Esophagus (tissue), 2 donors: ENCODE measurements around the gene FCN1. TPM values are rescaled to one million over a fixed set of nuclear protein-coding genes. Genes with fewer than 3 reads are reported as not detected.

ENCODE experiments used
- H3K27ac ChIP-seq, 2 donors: one replicate each; pipeline ENCODE4 v1.5.1; 2013; ENCODE audit warnings: low read depth in 2 of 2, mild to moderate bottlenecking in 2 of 2, inconsistent platforms in 1 of 2, low read length in 1 of 2, moderate library complexity in 1 of 2
- H3K27me3 ChIP-seq, 2 donors: one replicate each; pipeline ENCODE4 v1.6.1; 2013; ENCODE audit warnings: low read length in 2 of 2, control low read depth in 1 of 2, mild to moderate bottlenecking in 1 of 2; ENCODE audit not compliant: insufficient read depth in 2 of 2, control insufficient read depth in 1 of 2
- H3K36me3 ChIP-seq, 2 donors: one replicate each; pipeline ENCODE4 v1.6.1; 2013; ENCODE audit warnings: low read length in 1 of 2; ENCODE audit not compliant: control insufficient read depth in 2 of 2, insufficient read depth in 2 of 2
- H3K4me1 ChIP-seq, 2 donors: one replicate each; pipeline ENCODE4 v1.6.1; 2013; ENCODE audit warnings: low read length in 1 of 2; ENCODE audit not compliant: control insufficient read depth in 2 of 2, insufficient read depth in 2 of 2
- H3K4me3 ChIP-seq, 2 donors: one replicate each; pipeline ENCODE4 v1.5.1; 2013; ENCODE audit warnings: low read length in 2 of 2, mild to moderate bottlenecking in 2 of 2, low read depth in 1 of 2, moderate library complexity in 1 of 2
- H3K9me3 ChIP-seq, 2 donors: one replicate each; pipeline ENCODE4 v1.6.1; 2013; ENCODE audit warnings: mild to moderate bottlenecking in 2 of 2, low read depth in 1 of 2, low read length in 1 of 2, moderate library complexity in 1 of 2; ENCODE audit not compliant: control insufficient read depth in 2 of 2, insufficient read depth in 1 of 2
- WGBS, 2 donors: extraction: QIAGEN DNeasy Blood & Tissue Kit; methylation state at CpG; one replicate each; pipeline ENCODE4 v1.1.7; 2013; 5-methylcytosine and 5-hydroxymethylcytosine counted together
- polyA plus RNA-seq, 2 donors: library from polyadenylated mRNA; stranded (reverse); fragments of 200-250 nt; gene quantifications; one replicate each; pipeline ENCODE4 v1.2.3, GENCODE V29; 2013
- donor health status: healthy with polysubstance abuse.
- donor health status: Bipolar disorder and iron deficiency.

FCN1 gene
- polyA plus RNA-seq, 2 donors, result 0.14 to 0.41 TPM

DNA sequence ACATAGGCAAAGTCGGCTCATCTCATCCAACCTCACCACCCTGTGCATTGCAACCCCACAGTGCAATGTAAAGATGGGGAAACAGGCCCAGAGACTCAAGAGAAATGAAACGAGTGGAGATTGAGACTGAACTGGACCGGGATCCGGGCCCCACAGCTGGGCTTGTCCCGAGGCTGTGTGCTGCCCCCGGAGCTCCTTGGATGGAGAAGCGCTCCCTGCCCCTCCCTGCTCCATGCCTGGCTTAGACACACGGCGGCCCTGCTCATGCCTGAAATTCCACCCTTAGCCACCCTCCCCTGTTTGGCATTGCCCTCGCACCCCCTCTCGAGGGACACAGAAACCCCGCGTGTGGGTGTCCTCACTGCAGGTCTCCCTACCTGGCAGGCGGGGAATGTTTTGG is 27.2 kb upstream of the FCN1 start:
- 38 to 41% methylated on average over 14 of the region's 14 CpGs for WGBS, 2 donors
- no peak overlapping the region for H3K27ac ChIP-seq
- no peaks in the 10 kb centered on the region for H3K36me3 ChIP-seq
- H3K27me3 ChIP-seq, result no peaks in the 10 kb centered on the region
- no peak overlapping the region for H3K4me3 ChIP-seq
- no peaks in the 10 kb centered on the region for H3K9me3 ChIP-seq
- H3K4me1 ChIP-seq, result peaks cover 0 to 3% of the 10 kb centered on the region in 2 donors

DNA sequence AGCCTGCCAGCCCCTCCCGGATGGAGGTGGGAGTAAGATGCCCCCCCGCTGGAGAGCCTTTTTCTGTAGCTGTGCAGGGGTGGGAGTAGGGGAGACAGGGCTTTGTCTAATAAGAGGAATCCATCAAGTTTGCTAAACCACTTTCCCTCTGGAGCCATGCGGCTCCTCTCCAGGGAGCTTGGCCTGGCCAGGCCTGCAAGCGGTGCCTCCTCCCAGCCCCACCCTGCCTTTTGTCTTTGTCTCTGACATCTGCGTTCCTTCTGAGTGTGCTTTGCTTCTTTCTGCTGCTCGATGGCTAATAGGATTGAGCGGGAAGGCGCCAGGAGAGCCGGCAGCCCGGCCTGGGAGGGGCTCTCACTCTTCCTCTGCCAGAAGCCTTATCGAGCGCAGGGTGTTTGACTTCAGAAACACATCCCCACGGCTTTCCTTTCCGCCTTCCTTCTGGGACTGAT is 26.7 kb upstream of the FCN1 start:
- H3K4me1 ChIP-seq, result peaks cover 0 to 3% of the 10 kb centered on the region in 2 donors
- no peaks in the 10 kb centered on the region for H3K27me3 ChIP-seq
- H3K4me3 ChIP-seq, result no peak overlapping the region
- 19 to 29% methylated on average over 14 of the region's 14 CpGs for WGBS, 2 donors
- H3K27ac ChIP-seq, result no peak overlapping the region
- H3K9me3 ChIP-seq, result no peaks in the 10 kb centered on the region
- no peaks in the 10 kb centered on the region for H3K36me3 ChIP-seq

DNA sequence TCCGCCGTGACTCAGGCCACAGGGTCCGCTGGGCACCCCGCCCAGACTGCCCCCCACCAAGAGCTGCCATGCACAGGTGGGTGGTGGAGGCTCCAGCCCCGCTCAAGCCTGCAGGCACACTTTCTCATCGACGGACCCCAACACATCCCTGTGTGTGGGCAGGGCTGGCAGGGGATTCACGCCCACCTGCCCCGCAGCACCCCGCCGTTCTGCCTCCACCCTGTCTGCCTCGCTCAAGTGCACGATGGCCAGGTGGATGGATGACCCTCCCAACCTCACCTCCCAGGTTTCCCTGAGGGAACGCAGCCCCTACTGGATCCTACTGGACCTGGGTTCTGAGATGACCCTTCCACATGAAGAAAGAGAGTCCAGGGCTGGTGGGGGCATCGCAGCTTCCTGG is 26.1 kb upstream of the FCN1 start:
- 78 to 81% methylated on average over 15 of the region's 15 CpGs for WGBS, 2 donors
- H3K4me3 ChIP-seq, result no peak overlapping the region
- H3K4me1 ChIP-seq, result peaks cover 0 to 3% of the 10 kb centered on the region in 2 donors
- H3K9me3 ChIP-seq, result no peaks in the 10 kb centered on the region
- H3K27me3 ChIP-seq, result no peaks in the 10 kb centered on the region
- no peak overlapping the region for H3K27ac ChIP-seq
- no peaks in the 10 kb centered on the region for H3K36me3 ChIP-seq

DNA sequence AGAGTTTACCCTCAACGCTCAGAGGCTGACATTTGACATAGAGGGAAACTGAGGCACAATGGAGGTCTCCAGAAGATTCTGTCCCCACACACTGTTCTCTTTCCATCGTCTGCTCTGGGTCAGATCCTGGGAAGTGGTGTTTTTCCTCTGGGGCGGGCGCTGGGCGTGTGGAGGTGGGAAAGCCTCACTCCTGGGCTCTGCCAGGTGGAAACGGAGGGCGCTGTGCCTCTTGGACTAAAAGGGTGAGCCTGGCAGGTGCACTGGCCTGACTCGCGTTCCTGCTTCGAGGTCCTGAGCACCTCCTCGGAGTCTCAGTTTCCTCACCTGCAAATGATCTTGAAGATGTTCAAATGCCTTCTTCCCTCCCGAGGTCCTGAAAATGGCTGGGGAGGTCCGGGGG is 25.7 kb upstream of the FCN1 start:
- H3K4me1 ChIP-seq, result peaks cover 0 to 3% of the 10 kb centered on the region in 2 donors
- 82 to 86% methylated on average over 13 of the region's 13 CpGs for WGBS, 2 donors
- H3K36me3 ChIP-seq, result no peaks in the 10 kb centered on the region
- H3K9me3 ChIP-seq, result no peaks in the 10 kb centered on the region
- no peak overlapping the region for H3K27ac ChIP-seq
- H3K4me3 ChIP-seq, result no peak overlapping the region
- H3K27me3 ChIP-seq, result no peaks in the 10 kb centered on the region

DNA sequence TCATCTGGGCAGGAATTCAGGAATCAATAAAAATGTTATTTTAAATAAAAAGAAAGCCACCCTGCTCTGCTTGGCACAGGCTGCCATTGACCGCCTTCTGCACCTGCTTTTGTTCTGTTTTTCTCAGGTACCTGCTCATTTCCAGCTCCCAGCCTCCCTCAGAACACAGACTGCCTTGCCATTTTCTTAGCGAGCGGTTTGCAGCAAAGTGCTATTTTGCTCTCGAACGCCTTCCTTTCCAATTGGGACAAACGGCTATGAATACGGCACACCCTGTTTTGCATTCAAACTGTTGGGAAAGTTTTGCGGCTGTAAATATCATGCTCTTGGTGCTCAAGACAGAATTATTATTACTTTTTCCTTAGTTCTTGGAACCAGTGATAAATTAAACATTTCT is 25.1 kb upstream of the FCN1 start:
- no peaks in the 10 kb centered on the region for H3K9me3 ChIP-seq
- peaks cover 0 to 3% of the 10 kb centered on the region in 2 donors for H3K4me1 ChIP-seq
- no peaks in the 10 kb centered on the region for H3K27me3 ChIP-seq
- H3K4me3 ChIP-seq, result no peak overlapping the region
- H3K27ac ChIP-seq, result no peak overlapping the region
- H3K36me3 ChIP-seq, result no peaks in the 10 kb centered on the region
- WGBS, 2 donors, result 55 to 65% methylated on average over 8 of the region's 8 CpGs

DNA sequence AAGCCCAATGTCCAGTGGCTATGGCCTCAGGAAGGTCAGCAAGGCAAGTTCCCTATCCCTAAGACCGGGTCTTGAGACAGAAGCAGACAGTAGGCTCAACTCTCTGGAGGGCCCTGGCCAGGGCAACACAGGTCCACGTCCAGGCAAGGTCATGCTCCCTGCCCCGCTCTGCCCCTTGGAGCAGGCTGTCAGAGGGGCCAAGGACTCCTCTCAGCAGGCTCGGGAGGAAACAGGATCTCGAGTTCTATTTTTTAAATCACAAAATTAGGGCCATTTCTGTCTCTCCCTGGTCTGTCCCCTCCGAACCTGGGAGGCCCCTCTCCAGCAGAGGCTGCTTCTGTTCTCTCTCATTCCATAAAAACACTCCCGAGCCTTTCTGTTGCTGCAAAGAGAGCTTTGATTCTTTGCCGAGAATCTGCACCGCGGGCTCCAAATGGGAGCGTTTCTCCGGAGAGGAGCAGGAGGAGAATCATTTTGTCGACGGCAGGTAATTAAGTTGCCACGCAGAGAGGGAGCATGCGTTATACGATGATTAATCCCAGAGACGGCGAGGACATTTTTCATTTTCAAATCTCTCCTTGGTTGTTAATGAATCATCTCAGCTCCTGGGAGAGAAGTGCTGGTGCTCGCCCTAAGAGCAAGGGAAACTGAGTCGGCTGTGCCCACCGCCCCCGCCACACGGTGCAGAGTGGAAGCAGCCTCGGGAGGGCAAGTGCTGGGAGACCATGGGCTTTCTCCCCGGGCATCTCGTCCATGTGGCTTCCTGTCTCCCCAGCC is 24.5 kb upstream of the FCN1 start:
- 51 to 55% methylated on average over 27 of the region's 27 CpGs for WGBS, 2 donors
- H3K9me3 ChIP-seq, result no peaks in the 10 kb centered on the region
- no peak overlapping the region for H3K27ac ChIP-seq
- no peaks in the 10 kb centered on the region for H3K36me3 ChIP-seq
- no peak overlapping the region for H3K4me3 ChIP-seq
- H3K27me3 ChIP-seq, result no peaks in the 10 kb centered on the region
- H3K4me1 ChIP-seq, result peaks cover 0 to 3% of the 10 kb centered on the region in 2 donors

DNA sequence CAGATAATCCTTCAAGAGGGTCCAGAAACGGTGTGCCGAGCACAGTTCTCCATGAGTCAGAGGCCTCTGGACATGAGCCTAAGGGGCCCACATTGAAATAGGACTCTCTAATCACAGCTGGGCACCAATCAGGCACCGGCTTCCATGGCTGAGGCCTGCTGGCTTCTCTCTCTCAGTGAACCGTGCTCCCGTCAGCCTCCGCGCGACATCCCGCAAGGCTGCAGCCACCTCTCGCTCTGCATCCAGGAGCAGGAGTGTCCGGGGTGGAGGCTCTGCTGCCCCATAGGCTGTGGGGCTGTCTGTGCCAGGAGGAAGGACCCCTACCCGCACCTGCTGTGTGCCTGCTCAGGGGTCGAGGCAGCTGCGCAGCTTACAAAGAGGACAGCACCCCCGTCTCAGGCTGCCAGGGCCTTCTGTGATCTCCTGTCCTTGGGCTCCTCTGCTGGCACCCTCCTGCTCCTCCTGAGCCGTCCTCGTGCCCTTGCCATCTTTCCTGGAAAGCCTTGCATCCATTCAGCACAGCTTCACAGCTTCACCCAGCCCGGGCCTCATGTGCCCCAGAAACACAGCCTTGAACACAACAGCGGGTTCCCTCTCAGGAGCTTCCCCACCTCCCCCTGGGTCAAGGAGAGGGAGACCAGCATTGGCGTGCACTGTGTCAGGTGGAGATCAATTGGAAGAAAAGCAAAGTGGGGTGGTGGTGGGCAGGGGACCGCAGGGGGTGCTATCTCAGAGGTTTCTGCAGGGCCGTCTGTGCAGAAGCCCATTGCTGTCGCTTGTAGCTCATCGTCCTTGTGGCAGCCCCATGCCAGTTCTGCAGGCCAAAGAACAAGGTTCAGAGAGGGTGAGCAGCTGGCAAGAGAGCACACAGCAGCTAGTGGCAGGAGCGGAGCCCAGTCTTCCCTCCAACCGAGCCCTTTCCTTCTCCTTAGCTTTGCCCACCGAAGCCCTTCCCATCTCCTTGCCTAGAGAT is 22.8 kb upstream of the FCN1 start:
- Histone ChIP-seq H3K27ac (no peak overlapping the region), H3K4me1 (peaks cover 0 to 3% of the 10 kb centered on the region in 2 donors), H3K9me3 (no peaks in the 10 kb centered on the region), H3K27me3 (no peaks in the 10 kb centered on the region), H3K36me3 (no peaks in the 10 kb centered on the region), H3K4me3 (no peak overlapping the region)
- WGBS, 2 donors, result 89 to 91% methylated on average over 27 of the region's 27 CpGs

DNA sequence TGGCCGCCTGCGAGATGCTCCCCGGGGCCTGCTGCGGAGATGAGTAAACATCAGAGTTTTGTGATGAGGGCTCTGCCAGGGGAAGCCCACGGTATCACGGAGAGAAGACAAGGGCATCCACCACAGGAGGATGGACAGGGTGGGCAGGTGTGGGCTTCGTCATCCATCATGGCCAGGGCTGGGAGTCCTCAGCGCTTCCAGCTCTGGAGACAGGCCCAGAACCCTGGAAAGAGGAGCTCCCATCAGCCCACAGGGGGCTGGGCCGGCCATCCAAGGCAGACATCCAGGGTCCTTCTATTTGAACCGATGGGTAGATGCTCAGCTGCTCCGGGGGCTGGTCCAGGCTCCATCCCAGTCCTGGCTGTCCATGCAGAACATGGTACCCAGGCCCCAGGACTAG is 22.1 kb upstream of the FCN1 start:
- Histone ChIP-seq H3K4me1 (peaks cover 0 to 3% of the 10 kb centered on the region in 2 donors), H3K9me3 (no peaks in the 10 kb centered on the region), H3K4me3 (no peak overlapping the region), H3K27me3 (no peaks in the 10 kb centered on the region), H3K27ac (no peak overlapping the region), H3K36me3 (no peaks in the 10 kb centered on the region)
- WGBS, 2 donors, result 86 to 87% methylated on average over 11 of the region's 11 CpGs

DNA sequence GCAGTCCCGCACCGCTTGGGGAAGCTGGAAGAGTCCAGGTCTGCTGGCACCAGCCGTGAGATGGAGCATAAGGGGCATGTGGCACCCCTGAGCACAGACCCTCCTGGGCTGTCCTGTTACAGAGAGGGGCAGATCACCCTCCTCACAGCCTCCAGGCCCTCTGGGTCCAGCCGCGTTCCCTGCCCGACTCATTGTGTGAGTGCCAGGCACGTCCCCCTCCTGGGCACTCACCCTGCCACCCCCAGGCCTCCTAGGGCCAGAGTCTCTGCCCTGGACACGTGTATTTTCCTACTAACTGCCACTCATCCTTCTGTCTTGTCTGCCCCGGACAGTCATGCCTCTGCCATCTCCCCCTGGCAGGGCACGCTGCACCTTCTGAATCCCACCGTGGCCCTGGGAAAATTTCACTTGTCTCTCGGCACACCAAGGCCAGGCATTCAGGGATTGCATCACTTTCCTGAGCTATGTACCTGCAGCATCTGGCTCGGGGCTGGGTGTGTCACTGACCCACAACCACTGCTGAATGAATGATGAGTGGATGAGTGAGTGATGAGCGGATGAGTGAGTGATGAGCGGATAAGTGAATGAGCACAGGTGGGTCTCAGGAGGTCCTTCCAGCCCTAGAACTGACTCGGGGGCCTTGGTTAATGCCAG is 21.5 kb upstream of the FCN1 start:
- Histone ChIP-seq H3K4me3 (no peak overlapping the region), H3K36me3 (no peaks in the 10 kb centered on the region), H3K27ac (no peak overlapping the region), H3K27me3 (no peaks in the 10 kb centered on the region), H3K9me3 (no peaks in the 10 kb centered on the region), H3K4me1 (peaks cover 0 to 3% of the 10 kb centered on the region in 2 donors)
- whole genome bisulfite sequencing, 2 donors, result 82 to 86% methylated on average over 16 of the region's 16 CpGs
